Stimulated activated CD8-positive, alpha-beta memory T cell treated with anti-CD3 and anti-CD28 coated beads, Interleukin-15, amount 100 ng/mL, for 24 hours (primary cell): ENCODE measurements around the gene SHANK1.
A peak's percentile ranks its signal among the peaks of the same experiment; 100 is the strongest.

Experiments used
- DNase-seq: peaks from one replicate; pipeline ENCODE4 v3.0.0-alpha.2; 2020; ENCODE audit warnings: low read depth

SHANK1 gene

DNA sequence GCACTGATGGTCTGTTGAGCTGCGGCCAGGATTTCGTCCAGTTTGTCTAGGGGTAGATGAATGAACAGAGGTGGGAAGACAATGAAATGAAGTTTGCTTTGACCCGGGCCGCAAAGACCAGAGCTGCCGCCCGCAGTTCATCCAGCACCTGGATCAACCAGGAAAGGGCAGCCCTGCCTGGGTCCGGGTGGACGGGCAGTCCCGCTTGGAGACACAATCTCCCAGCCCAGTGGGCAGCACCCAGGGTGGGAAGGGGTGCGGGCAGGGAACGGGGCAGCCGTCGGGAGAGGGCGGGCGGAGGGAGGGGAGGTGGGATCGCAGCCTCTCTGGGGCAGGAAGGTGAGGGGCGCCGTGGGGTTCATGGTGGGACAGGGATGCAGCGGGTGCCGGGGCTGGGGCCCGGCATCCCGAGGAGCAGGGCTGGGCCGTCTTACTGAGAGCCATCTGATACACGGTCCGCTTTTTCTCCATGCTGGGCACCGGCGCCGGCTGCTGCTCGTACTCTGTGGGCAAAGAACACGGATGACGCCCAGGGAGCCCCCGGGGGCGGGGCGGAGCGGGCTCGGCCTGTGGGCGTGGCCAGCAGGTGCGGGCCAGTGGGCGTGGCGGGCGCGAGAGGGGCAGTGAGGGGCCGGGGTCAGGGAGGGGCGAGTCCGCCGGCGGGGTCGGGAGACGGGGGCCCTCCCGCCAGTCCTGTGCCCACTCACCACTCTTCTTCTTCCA lies 33.1 kb downstream of the SHANK1 start:
- no peak for DNase-seq

DNA sequence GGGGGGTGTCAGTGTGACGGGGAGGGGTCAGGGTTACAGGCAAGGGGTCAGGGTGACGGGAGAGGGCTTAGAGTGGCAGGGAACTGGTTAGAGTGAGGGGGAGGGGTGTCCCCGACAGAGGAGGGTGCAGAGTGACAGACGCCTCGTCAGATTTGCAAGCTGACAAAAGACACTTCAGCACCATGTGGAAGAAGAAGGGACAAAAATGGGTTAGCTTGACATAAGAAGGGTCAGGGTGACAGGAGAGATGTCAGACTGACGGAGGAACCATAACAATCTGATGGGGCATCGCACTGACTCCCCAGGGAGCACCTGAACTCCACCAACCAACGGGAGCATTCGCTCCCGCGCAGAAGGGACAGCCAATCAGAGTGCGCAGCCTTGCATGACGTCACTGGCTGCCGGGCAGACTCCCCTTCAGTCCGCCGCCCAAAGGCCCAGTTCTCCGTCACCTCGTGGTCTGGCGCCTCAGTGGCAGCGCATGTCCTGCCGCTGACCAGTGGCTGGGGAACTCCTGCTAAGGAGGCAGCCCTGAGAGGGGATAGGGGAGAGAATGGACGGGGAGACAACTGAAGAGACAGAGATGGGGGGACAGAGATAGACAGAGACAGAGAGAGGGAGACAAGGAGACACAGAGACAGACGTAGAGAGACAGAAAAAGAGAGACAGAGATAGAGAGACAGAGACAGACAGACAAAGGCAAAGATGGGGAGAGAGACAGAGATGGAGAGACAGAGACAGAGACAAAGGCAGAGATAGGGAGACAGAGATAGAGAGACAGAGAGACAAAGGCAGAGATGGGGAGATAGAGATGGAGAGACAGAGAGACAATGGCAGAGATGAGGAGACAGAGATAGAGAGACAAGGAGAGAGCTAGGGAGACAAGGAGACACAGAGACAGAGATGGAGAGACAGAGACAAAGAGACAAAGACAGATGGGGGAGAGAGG lies 40.2 kb downstream of the SHANK1 start:
- peak; percentile 61 for DNase-seq

DNA sequence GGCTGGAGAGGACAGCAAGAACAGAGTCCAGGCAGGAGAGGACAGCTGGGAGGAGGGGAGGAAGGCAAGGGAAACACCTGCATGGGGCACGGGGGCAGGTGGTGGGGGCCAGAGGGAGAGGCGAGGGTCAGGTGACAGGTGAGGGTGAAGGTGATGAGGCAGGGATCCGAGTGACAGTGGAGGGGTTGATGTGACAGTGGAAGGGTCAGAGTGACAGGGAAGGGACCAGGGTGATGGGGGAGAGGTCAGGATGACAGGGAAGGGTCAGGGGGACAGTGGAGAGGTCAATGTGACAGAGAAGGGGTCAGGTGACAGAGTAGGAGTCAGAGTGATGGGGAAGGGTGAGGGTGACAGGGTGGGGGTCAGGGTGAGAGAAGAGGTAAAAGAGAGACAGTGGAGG lies 41.3 kb downstream of the SHANK1 start:
- no peak for DNase-seq

DNA sequence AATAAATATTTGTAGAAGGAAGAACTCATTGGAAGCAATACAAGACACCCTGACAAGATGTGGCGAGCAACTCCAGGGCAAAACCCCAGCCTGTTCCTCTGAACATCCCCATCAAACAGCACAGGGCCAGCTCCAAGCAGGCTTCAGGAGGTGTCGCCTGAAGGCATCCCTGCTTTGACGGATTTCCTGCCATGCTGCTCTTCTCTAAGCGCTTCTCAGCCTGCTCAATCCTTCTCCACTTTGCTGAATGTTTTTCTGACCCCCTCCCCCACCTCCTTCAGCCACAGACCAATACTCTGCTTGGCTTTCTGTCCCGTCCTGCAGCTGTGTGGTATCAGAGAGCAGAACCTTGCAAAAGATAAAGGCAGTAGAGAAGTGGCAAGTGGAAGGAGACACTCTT lies 42.0 kb downstream of the SHANK1 start:
- DNase-seq = no peak

DNA sequence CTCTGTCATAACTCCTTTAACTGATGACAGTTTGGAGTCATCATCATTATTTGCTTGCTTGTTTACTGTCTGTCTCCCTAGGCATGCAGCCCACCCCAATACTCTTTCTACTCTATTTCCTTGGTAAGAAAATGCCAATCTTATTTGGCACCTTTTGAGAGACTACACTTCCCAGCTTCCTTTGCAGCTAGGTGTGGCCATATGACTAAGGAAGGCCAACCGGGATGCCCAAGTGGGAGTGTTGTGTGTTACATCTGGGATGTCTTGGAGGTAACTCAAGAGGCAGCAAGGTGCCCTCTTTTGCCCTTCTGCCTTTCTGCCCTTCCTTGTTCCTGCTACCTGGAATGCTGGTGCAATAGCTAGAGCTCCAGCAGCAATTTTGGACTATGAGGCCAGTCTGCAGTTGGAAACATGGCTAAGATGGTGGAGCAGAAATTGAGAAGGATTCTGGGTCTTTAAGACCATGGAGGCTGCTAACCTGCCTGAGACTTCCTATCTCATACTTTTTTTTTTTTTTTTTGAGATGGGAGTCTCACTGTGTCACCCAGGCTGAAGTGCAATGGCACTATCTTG lies 42.9 kb downstream of the SHANK1 start:
- no peak for DNase-seq

DNA sequence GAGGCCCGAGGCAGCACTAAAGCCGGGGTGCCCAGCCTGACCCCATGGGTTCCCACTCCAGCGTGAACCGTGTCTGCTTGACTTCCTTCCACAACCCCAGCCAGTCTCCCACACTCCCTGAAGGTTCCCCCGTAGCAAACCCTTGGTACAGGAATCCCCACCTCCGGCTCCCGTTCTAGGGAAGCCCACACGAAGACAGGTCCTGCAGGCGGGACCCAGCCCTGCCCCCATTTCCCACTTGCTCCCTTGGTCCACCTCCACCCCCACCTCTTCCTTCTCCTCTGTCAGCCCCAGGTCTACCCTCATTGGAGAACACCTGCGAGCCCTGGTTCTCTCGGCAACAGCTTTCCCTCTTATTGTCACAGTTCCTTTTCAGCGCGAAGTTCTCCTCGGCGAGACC lies 46.5 kb downstream of the SHANK1 start:
- DNase-seq = no peak

DNA sequence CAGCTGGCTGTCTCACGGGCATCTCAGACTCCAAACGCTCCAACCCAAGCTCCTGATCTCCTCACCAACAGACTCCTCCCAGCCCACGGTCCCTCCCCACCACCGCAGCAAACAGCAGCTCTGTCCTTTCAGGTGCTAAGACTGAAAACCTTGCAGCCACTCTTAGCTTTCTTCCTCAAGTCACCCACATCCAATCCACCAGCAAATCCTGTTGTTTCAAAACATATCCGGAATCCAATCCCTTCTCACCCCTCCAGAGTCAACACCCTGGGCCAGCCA lies 49.6 kb downstream of the SHANK1 start:
- no peak for DNase-seq

DNA sequence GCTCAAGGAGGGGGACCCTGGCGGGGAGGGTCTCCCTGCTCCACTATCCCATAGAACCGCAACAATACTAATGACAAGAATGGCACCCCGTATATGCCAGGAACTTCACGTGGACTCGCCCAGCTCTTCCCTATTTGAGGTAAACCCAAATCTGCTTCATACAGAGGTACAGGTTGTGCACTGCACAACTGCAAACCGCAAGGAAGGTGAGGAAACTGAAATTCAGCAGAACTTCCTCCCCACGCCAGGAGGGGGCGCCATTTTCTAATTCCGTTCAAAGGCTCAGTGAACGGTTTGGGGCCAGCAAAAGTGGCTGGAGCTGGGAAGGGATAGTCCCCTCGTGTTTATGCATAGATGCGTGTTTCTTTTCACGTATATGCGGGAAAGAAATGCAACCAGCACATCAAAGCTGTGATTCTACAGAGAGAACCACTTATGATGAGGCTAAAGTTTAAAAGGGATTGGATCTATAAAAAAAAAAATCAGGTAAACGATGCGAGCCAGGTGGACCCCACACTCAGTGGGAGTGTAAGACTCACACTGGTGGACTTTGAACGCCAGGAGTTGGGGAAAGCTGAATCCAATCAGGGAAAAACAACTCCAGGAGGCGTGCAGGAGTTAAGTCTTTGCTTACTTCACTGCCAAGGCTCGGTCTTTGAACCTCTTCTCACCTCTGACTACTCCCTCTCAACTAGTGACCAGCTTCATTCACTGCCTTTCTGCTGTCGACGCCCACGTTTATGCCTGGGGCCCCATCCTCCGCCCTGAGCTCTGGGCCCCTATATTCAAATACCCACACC lies 50.1 kb downstream of the SHANK1 start:
- DNase-seq = peak; percentile 15

DNA sequence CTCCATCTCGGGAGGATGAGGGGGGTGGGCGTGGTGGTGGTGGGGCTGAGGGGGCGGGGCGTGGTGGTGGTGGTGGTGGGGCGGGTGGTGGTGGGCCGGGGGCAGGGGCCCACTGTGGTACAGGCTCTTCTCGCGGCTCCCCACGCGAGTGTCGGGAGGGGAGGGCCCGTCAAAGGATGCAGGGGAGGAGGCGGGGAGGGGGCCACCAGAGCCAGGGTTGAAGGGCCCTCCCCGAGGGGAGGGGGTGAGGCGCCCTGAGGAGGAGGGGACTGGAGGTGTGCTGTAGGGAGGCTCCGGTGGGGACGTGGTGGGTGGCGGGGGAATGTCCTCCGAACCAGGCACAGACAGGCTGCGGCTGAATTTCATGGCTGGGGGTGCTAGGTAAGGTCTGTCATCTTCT lies 50.7 kb downstream of the SHANK1 start:
- DNase-seq = no peak

DNA sequence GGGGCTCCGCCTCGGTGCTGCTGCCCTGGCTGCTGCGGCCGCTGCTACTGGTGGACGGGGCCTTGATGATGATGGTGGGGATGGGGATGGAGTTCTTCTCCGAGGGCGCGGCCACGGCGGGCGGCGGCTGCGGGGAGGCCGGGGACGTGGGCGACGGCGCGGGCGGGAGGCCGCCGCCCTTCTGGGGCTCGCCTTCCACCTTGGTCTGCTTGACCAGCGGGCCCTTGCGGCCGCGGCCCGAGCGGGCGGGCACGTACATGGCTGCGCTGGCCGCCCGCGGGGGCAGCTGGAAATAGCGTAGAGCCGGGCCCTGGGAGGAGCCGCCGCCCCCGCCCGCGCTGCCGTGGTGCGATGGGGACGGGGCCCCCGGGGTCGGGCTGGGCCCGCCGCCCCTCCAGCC lies 51.2 kb downstream of the SHANK1 start:
- DNase-seq = no peak

DNA sequence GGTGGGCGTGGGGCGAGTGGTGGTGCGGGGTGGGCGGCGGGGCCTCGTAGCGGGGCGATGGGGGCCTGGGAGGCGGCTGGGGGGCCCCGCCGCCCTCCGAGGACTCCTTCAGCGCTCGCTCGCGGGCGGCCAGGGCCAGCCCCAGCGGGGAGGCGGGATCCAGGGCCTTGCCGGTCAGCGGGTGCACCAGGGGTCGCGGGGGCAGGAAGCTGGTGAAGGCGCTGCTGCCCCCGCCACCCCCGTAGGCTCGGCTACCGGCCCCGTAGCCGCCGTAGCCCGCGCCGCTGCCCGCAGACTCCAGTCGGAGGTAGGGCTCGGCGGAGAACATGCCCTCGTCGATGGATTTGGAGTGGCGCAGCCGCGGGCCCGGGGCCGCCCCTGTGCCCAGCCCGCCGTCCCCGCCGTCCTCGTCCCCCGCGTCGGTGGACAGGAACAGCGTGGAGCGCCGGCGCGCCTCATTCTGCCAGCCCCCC lies 51.8 kb downstream of the SHANK1 start:
- no peak for DNase-seq

DNA sequence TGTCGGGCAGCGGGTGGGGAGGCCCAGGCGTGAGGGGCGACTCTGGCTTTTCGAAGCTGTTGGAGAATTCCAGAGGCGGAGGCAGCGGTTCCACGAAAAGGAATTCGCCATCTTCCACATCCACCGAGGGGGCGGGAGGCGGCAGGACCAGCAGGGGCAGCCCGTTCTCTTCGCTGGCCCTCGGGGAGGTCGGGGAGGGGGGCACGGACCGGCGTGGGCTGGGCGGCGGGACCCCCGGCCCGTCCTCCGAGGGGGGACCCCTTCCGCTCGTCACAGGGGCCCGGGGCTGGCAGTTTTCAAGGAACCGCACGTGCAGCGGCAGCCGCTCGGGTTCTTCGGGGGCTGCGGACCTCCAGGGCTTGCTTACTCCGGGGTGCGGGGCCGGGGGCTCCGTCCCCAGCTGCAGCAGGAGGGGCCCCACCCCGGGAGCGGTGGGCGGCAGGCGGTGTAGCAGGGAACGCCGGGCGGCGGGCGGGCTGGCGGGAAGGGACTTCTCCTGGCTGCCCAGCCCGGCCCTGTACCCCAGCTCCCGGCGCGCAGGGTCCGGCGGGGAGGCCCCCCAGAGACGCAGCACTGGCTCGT lies 52.3 kb downstream of the SHANK1 start:
- DNase-seq = no peak

DNA sequence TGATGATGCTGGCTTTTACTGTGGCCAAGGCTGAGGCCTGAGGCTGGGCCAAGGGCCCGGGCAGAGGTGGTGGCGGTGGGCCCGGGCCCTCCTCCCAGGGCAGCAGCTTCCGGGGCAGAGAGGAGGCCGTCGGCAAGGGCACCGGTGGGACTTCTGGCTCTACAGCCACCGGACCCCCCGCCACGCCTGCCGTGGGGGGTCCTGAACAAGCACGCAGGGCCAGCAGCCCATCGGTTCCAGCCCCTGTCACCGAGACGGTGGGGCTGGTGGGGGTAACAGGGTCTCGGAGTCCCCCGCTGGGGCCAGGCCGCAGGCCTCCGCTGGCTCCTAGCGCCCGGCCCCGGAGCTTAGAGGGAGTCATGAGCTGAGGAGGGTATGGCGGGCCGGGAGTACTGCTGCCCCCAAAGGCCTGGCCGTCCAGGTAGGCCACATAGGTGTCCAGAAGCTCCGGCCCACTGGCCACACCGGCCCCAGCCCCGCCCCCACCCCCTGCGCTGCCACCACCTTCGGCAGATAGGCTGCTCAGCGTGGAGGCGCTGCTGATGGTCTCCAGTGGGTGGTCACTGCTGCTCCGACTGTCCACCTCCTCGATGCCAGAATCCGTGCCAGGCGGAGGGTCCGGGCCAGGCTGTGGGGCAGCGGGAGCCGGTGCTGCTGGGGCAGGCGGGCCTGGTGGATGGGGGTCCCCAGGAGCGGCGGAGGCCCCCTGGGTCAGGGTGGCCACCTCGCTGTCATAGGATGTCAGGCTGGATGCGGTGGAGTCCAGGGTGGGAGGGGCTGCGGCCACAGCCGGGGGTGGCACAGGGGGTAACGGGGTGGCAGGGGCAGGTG lies 53.0 kb downstream of the SHANK1 start:
- no peak for DNase-seq

DNA sequence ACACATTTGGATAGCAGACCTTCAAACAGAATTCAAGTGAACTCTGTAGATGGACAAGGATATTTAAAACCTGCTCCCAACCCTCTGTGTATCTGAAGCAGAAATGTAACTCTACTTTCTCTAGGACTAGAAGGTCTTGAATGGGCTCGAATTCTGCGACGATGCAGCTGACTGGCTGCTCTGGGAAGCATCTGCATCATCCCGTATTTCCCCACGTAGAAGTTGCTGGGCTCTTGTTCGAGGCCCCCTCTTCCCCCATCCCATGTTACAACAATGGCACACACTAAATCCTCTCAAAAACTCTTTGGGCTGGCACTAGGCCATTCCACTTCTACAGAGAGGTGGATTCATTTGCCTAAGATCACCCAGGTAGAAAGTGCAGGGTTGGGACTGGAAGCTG lies 55.4 kb downstream of the SHANK1 start:
- no peak for DNase-seq

DNA sequence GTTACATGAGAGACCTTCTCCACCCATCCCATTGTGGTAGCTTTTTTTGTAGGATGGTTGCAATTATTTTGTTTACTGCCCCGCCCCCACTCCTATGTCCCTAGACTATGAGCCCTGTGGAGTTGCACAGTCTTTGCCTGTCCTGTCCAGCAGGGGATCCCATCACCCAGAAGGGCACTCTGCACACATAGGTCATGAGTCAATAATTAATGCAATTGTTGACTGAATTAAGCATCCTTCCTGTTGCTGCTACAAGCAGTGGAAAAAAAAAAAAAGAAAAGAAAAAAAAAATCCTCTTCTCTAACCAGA lies 56.2 kb downstream of the SHANK1 start:
- no peak for DNase-seq

DNA sequence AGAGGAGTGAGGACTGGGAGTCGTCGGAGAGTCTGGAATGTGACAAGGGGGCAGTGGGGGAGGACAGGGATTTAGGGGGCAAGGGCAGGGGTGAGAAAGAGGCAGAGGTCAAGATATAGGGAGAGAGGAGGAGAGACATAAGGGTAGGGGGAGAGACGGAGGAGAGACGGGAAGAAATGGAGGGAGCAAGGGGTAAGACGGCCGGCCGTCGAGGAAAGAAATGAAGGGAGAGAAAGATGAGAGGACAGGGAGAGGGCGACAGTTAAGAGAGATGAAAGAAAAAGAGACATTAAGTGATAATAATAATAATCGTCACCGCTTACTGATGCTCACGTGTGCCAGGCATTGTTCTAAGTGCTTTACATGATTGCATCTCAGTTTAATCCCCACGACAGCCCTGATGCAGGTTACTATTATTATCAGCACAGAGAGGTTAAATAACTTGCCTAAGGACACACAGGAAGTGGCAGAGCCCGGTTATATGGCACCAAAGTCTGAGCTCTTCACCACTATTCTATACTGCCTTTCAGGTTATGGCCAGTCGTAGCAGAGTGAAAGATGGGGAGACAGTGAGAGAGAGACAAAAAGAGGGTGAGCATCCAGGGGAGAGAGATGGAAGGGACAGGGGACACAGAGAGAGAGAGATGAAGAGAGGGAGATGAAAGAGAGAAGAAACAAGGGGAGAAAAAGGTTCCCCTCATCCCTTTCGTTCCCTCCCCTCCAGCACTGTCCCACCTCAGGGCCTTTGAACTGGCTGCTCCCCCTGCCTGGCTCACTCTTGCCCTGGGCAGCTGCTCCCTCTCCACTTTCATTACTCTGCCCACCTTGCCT lies 56.7 kb downstream of the SHANK1 start:
- no peak for DNase-seq

DNA sequence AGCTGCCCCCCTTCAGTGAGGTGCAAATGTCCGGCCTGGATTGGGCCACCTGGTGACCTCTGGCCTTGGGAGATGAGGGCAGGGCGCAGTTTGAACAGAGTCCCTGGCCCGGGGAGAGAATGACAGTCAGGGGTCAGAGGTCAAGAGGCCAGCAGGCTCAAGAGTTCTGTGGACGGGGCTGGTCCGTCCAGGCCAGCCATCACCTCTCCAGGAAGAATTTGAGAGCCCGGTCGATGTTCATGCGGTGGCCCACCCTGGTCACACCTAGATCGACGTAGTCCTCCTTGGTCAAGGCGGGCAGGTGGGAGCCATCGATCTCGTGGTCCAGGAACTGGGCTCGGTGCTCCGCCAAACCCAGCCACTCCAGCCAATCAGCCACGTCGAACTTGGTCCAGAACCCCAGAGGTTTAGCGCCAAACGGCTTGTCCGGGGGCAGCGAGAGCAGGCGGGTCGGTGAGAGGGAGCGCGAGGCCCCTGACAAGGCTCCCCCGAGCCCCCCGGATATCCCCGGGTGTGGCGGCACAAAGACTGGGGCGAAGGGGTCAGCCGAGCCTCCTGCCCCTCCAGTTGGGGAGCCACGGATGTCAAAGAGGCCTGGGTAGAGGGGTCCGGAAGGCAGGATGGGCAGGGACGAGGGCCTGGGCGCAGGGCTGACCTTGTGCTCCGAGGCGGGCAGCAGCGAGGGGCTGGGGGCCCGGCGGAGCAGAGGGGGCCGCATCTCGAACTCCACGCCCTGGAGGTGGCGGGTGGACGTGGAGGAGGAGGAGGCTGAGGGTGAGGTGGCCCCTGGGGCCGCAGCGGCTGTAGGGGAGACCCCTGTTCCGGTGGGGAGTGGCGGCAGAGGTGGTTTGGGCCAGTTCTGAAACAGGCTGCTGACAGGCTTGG lies 57.6 kb downstream of the SHANK1 start:
- no peak for DNase-seq

DNA sequence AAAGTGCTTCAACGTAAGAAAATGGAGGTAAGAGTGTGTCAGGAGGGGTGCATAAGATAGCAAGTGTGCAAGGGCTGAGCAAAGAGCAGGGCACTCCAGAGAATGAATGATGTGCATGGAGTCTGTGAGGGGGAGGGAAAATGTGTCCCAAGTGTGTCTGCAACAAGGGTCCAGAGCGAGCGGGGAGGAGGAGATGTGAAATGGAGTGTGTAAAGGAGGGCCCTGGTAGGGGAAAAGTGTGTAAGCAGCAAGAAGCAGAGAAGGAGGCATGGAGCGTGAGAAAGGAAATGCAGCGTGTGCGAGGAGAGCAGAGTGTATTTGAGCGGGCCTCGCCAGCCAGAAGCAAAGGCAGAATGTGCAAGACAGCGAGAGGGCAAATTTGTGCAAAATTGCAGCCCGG lies 58.6 kb downstream of the SHANK1 start:
- DNase-seq = no peak

DNA sequence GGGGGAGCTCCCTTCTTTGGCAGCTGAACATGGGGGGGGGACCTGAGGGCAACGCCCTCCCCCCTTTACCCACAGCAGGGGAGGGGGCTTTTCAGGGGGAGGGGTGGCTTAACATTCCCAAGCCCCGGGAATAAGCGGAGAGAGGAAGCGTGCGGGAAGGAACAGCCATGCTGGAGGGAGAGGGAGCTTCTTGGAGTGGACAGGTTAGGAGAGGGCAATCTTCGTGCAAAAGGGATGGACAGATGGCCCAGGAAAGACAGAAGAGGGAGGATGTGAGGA lies 59.6 kb downstream of the SHANK1 start:
- no peak for DNase-seq
